SK-N-SH treated with all-trans-retinoic acid at 6 μM for 48 hours (cell line): ENCODE data around the gene CD40.

Source experiments
- ATAC-seq: fragments of 200-7000 bp; cut with Tn5 transposase; 3 replicates; pipeline ENCODE4 v1.9.1; 2020; ENCODE audit warnings: mild to moderate bottlenecking, moderate library complexity
- ARNTL ChIP-seq: fragments of 450-650 bp; formaldehyde crosslinking; IDR thresholded peaks from 2 replicates; pipeline ENCODE4 v1.5.0; 2020; ENCODE audit warnings: low read depth, mild to moderate bottlenecking, moderate library complexity, borderline replicate concordance
- BACH2 ChIP-seq: fragments of 250-450 bp; sonication (Bioruptor Pico); IDR thresholded peaks from 2 replicates; pipeline ENCODE4 v1.9.0; 2021; ENCODE audit warnings: mild to moderate bottlenecking, borderline replicate concordance
- CSDC2 ChIP-seq: fragments of 250-450 bp; sonication (Bioruptor Pico); IDR thresholded peaks from 2 replicates; pipeline ENCODE4 v1.5.0; 2020; ENCODE audit warnings: mild to moderate bottlenecking, moderate library complexity
- ESRRG ChIP-seq: fragments of 250-450 bp; sonication (Bioruptor Pico); IDR thresholded peaks from 2 replicates; pipeline ENCODE4 v1.6.1; 2021; ENCODE audit warnings: mild to moderate bottlenecking
- GLIS3 ChIP-seq: fragments of 250-450 bp; sonication (Bioruptor Pico); IDR thresholded peaks from 2 replicates; pipeline ENCODE4 v1.5.0; 2020; ENCODE audit warnings: mild to moderate bottlenecking, moderate library complexity
- ISL1 ChIP-seq: fragments of 250-450 bp; sonication (Bioruptor Pico); IDR thresholded peaks from 2 replicates; pipeline ENCODE4 v2.1.2; 2022; ENCODE audit warnings: mild to moderate bottlenecking, moderate library complexity
- OSR1 ChIP-seq: fragments of 250-450 bp; sonication (Bioruptor Pico); IDR thresholded peaks from 2 replicates; pipeline ENCODE4 v1.8.0; 2022; ENCODE audit warnings: moderate library complexity, mild to moderate bottlenecking, inconsistent platforms
- PPARA ChIP-seq: fragments of 250-450 bp; sonication (Bioruptor Pico); IDR thresholded peaks from 2 replicates; pipeline ENCODE4 v1.5.0; 2020; ENCODE audit warnings: mild to moderate bottlenecking, borderline replicate concordance
- RARB ChIP-seq: fragments of 250-450 bp; sonication (Bioruptor Pico); IDR thresholded peaks from 2 replicates; pipeline ENCODE4 v1.8.0; 2021; ENCODE audit warnings: mild to moderate bottlenecking, moderate library complexity
- SNAI2 ChIP-seq: fragments of 250-450 bp; sonication (Bioruptor Pico); IDR thresholded peaks from 2 replicates; pipeline ENCODE4 v1.5.0; 2020; ENCODE audit warnings: mild to moderate bottlenecking, moderate library complexity
- TCF4 ChIP-seq: fragments of 250-450 bp; sonication (Bioruptor Pico); IDR thresholded peaks from 2 replicates; pipeline ENCODE4 v1.8.0; 2021; ENCODE audit warnings: mild to moderate bottlenecking, moderate library complexity, borderline replicate concordance
- TOX ChIP-seq: fragments of 250-450 bp; sonication (Bioruptor Pico); IDR thresholded peaks from 2 replicates; pipeline ENCODE4 v1.8.0; 2021; ENCODE audit warnings: mild to moderate bottlenecking, moderate library complexity, borderline replicate concordance
- ZC3H10 ChIP-seq: fragments of 250-450 bp; sonication (Bioruptor Pico); IDR thresholded peaks from 2 replicates; pipeline ENCODE4 v1.5.1; 2021; ENCODE audit warnings: mild to moderate bottlenecking, moderate library complexity
- ZFP3 ChIP-seq: fragments of 250-450 bp; sonication (Bioruptor Pico); IDR thresholded peaks from 2 replicates; pipeline ENCODE4 v1.5.0; 2020; ENCODE audit warnings: mild to moderate bottlenecking, moderate library complexity
- ZFP30 ChIP-seq: fragments of 450-650 bp; formaldehyde crosslinking; IDR thresholded peaks from 2 replicates; pipeline ENCODE4 v1.5.0; 2022; ENCODE audit warnings: mild to moderate bottlenecking, moderate library complexity
- ZNF565 ChIP-seq: fragments of 450-650 bp; formaldehyde crosslinking; conservative IDR thresholded peaks from 2 replicates; pipeline ENCODE4 v1.5.0; 2020; ENCODE audit warnings: low read depth, mild to moderate bottlenecking, moderate library complexity
- ZNF70 ChIP-seq: fragments of 450-650 bp; formaldehyde crosslinking; IDR thresholded peaks from 2 replicates; pipeline ENCODE4 v1.5.0; 2020; ENCODE audit warnings: mild to moderate bottlenecking, moderate library complexity
- ZNF8 ChIP-seq: fragments of 450-650 bp; formaldehyde crosslinking; IDR thresholded peaks from 2 replicates; pipeline ENCODE4 v1.5.0; 2020; ENCODE audit warnings: mild to moderate bottlenecking, moderate library complexity
- TF ChIP-seq, protein P1 (sequence below): fragments of 250-450 bp; sonication (Bioruptor Pico); IDR thresholded peaks from 2 replicates; pipeline ENCODE4 v1.5.1; 2020; ENCODE audit warnings: low read depth, mild to moderate bottlenecking, moderate library complexity
- TF ChIP-seq, protein P2 (sequence below): fragments of 250-450 bp; sonication (Bioruptor Pico); IDR thresholded peaks from 2 replicates; pipeline ENCODE4 v1.8.0; 2020; ENCODE audit warnings: mild to moderate bottlenecking, moderate library complexity, borderline replicate concordance
- TF ChIP-seq, protein P3 (sequence below): fragments of 250-450 bp; sonication (Bioruptor Pico); IDR thresholded peaks from 2 replicates; pipeline ENCODE4 v1.5.0; 2020; ENCODE audit warnings: mild to moderate bottlenecking, moderate library complexity

The CD40 gene

DNA sequence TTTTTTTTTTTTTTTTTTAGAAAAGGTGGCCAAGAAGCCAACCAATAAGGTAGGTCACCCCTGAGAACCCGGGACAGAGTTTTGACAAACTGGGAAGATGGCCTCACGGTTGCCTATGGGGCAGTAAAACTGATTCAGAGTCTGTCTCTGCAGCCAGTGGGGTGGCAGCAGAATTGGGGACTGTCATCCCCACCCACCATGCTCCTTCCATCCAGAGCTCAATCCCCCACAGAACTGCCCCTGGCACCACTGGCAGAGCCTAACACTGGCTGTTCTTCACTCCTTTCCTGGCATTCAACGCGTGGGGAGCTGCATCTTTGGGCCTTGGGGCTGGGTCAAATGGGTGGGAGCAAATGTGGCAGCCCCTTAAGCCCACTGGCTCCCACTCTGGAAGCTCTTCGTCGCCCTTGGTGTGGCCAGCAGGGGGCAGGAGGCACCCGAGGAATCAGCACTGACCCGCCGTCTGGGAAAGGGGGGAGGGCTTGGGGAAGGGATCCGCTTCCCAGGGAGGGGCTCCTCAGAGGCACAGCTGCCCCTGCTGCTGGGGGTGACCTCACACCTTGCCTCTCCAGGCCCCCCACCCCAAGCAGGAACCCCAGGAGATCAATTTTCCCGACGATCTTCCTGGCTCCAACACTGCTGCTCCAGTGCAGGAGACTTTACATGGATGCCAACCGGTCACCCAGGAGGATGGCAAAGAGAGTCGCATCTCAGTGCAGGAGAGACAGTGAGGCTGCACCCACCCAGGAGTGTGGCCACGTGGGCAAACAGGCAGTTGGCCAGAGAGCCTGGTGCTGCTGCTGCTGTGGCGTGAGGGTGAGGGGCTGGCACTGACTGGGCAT, 10.4 kb downstream of the CD40 start:
- ATAC-seq: peak; percentile 72
- TF ChIP-seq SNAI2 (CRISPR knock-in tag) (no peak), ISL1 (CRISPR knock-in tag) (no peak), ARNTL (CRISPR knock-in tag) (no peak), GLIS3 (CRISPR knock-in tag) (no peak)
- TF ChIP-seq, all 23 proteins: peak for 0

DNA sequence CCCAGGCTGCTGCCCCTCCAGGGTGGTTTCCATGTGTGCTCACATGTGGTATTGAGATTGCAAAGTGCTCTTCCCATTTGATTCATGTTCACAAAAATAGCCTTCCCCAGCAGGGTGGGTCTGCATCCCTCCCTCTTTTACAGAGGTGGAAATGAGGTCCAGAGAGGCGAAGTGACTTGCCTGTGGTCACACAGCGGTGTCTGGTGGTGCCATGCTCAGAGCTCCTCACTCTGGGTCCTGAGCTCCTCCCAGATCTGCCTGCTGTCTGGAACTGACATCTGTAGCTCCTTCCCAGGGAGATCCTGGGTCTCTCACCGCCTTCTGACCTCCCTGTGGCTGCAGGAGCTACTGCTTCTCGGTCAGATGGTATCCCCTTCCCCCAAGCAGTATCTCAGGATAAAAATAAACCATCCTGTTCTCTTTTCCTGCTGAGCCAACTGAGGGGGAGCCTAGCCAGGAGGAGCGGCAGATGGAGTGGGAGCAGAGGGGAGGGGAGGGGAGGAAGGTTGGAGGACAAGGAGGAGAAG, 11.9 kb downstream of the CD40 start:
- TF ChIP-seq, protein P1, sequence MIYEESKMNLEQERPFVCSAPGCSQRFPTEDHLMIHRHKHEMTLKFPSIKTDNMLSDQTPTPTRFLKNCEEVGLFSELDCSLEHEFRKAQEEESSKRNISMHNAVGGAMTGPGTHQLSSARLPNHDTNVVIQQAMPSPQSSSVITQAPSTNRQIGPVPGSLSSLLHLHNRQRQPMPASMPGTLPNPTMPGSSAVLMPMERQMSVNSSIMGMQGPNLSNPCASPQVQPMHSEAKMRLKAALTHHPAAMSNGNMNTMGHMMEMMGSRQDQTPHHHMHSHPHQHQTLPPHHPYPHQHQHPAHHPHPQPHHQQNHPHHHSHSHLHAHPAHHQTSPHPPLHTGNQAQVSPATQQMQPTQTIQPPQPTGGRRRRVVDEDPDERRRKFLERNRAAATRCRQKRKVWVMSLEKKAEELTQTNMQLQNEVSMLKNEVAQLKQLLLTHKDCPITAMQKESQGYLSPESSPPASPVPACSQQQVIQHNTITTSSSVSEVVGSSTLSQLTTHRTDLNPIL (CRISPR knock-in tag): no peak
- TF ChIP-seq BACH2: no peak

DNA sequence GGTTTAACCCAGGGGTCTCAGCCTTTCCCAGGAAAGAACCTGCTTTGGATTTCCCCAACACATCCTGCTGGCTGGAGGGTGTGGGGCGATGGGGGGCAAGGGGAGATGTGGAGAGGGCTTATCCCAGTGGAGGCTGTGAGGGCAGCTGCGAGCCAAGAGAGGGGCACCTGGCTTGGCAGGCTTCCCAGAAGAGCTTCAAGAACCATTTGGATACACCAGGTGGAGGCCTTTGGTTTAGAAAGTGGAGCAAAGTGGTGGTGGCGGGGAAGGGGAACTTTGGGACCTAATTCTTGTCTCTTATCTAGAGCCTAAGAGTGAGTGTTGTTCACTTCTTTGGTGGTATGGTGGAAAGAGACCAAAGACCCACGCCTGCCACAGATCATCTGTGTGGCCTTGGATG, 12.4 kb downstream of the CD40 start:
- no peak for ATAC-seq
- TF ChIP-seq GLIS3 (CRISPR knock-in tag): no peak
- TF ChIP-seq BACH2: no peak
- TF ChIP-seq, protein P1 (CRISPR knock-in tag): no peak
- TF ChIP-seq ESRRG (CRISPR knock-in tag): no peak
- no peak for TF ChIP-seq ZC3H10 (CRISPR knock-in tag)
- no peak for TF ChIP-seq ARNTL (CRISPR knock-in tag)
- TF ChIP-seq ISL1 (CRISPR knock-in tag): no peak
- no peak for TF ChIP-seq OSR1 (CRISPR knock-in tag)
- TF ChIP-seq RARB (CRISPR knock-in tag): no peak
- TF ChIP-seq ZFP3 (CRISPR knock-in tag): no peak
- TF ChIP-seq, protein P2, sequence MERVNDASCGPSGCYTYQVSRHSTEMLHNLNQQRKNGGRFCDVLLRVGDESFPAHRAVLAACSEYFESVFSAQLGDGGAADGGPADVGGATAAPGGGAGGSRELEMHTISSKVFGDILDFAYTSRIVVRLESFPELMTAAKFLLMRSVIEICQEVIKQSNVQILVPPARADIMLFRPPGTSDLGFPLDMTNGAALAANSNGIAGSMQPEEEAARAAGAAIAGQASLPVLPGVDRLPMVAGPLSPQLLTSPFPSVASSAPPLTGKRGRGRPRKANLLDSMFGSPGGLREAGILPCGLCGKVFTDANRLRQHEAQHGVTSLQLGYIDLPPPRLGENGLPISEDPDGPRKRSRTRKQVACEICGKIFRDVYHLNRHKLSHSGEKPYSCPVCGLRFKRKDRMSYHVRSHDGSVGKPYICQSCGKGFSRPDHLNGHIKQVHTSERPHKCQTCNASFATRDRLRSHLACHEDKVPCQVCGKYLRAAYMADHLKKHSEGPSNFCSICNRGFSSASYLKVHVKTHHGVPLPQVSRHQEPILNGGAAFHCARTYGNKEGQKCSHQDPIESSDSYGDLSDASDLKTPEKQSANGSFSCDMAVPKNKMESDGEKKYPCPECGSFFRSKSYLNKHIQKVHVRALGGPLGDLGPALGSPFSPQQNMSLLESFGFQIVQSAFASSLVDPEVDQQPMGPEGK: no peak
- TF ChIP-seq TOX (CRISPR knock-in tag): no peak
- no peak for TF ChIP-seq ZFP30
- TF ChIP-seq TCF4 (CRISPR knock-in tag): no peak
- TF ChIP-seq, protein P3, sequence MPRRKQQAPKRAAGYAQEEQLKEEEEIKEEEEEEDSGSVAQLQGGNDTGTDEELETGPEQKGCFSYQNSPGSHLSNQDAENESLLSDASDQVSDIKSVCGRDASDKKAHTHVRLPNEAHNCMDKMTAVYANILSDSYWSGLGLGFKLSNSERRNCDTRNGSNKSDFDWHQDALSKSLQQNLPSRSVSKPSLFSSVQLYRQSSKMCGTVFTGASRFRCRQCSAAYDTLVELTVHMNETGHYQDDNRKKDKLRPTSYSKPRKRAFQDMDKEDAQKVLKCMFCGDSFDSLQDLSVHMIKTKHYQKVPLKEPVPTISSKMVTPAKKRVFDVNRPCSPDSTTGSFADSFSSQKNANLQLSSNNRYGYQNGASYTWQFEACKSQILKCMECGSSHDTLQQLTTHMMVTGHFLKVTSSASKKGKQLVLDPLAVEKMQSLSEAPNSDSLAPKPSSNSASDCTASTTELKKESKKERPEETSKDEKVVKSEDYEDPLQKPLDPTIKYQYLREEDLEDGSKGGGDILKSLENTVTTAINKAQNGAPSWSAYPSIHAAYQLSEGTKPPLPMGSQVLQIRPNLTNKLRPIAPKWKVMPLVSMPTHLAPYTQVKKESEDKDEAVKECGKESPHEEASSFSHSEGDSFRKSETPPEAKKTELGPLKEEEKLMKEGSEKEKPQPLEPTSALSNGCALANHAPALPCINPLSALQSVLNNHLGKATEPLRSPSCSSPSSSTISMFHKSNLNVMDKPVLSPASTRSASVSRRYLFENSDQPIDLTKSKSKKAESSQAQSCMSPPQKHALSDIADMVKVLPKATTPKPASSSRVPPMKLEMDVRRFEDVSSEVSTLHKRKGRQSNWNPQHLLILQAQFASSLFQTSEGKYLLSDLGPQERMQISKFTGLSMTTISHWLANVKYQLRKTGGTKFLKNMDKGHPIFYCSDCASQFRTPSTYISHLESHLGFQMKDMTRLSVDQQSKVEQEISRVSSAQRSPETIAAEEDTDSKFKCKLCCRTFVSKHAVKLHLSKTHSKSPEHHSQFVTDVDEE: no peak
- no peak for TF ChIP-seq PPARA (CRISPR knock-in tag)

More for the DNA sequence above, 11.9 kb downstream of the CD40 start:
- ATAC-seq: no peak

DNA sequence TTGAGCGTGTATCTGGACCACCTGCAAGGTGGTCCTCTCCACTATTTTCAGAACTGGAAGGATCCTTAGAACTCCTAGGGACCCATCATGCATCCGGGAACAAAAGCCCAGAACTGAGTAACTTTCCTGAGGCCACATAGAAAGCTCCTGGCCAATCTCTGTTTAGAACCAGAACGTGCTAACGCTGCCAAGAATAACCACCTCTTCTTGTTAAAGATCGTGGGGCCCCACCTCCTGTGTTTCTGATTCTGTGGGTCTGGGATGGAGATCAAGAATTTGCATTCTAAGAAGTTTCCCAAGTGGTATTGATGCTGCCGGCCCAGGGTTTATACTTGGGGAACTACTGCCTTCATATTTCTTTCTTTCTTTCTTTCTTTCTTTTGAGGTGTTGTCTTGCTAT, 13.3 kb downstream of the CD40 start:
- TF ChIP-seq ZNF8 (CRISPR knock-in tag): no peak
- TF ChIP-seq CSDC2 (CRISPR knock-in tag): no peak
- TF ChIP-seq TCF4 (CRISPR knock-in tag): no peak
- TF ChIP-seq ZC3H10 (CRISPR knock-in tag): no peak
- TF ChIP-seq ARNTL (CRISPR knock-in tag): no peak
- TF ChIP-seq ZNF565 (CRISPR knock-in tag): no peak
- no peak for TF ChIP-seq ZNF70 (CRISPR knock-in tag)
- no peak for TF ChIP-seq ISL1 (CRISPR knock-in tag)
- TF ChIP-seq ESRRG (CRISPR knock-in tag): no peak
- no peak for ATAC-seq
